Caco-2 (cell line): ENCODE results near the gene GAS7. TPM values are rescaled to one million over a fixed set of nuclear protein-coding genes. Genes with fewer than 3 reads are reported as not detected.

ENCODE experiments used
- BruUV-seq: library from RNA; stranded (reverse); fragments of 400-500 nt; replicated peaks from 2 replicates; lab custom pipeline; 2021; lab: Mats Ljungman, UMichigan
- CTCF ChIA-PET: fragments of 300-600 bp; sonication (Branson Sonifier 250); formaldehyde crosslinking; loops from one replicate; lab custom pipeline; 2022; ENCODE audit warnings: antibody characterized with exemption; lab: Charles Lee
- POLR2A ChIA-PET: fragments of 300-600 bp; sonication (Branson Sonifier 250); formaldehyde crosslinking; loops from one replicate; lab custom pipeline; 2022; ENCODE audit warnings: antibody characterized with exemption; lab: Charles Lee
- DNase-seq, 2 experiments: peaks; one replicate each; pipeline versions ENCODE4 v3.0.0 to v3.0.0-alpha.2; 2020 to 2022
- H3K27me3 ChIP-seq: replicated peaks from 2 replicates; pipeline ENCODE4 v1.6.0; 2011; ENCODE audit warnings: low read length; ENCODE audit not compliant: control insufficient read depth, insufficient read depth
- H3K36me3 ChIP-seq: 2 replicates; pipeline ENCODE4 v1.5.1; 2011; ENCODE audit warnings: low read length; ENCODE audit not compliant: control insufficient read depth, insufficient read depth
- H3K4me1 ChIP-seq: fragments of 250-450 bp; sonication (Bioruptor Pico); 2 replicates; pipeline ENCODE4 v1.5.1; 2020; ENCODE audit warnings: mild to moderate bottlenecking
- H3K4me3 ChIP-seq: 2 replicates; pipeline ENCODE4 v1.5.1; 2011; ENCODE audit warnings: low read depth, mild to moderate bottlenecking, control low read depth, low read length
- H3K9me3 ChIP-seq: fragments of 250-450 bp; sonication (Bioruptor Pico); 2 replicates; pipeline ENCODE4 v1.5.1; 2020; ENCODE audit warnings: mild to moderate bottlenecking, moderate library complexity
- H3K27ac Mint-ChIP-seq: one replicate; pipeline ENCODE4 v1.8.0; 2022; ENCODE audit warnings: mixed read lengths; ENCODE audit not compliant: unreplicated experiment
- H3K27me3 Mint-ChIP-seq: one replicate; pipeline ENCODE4 v1.8.0; 2022; ENCODE audit warnings: mixed read lengths; ENCODE audit not compliant: insufficient read depth, unreplicated experiment
- H3K36me3 Mint-ChIP-seq: one replicate; pipeline ENCODE4 v1.8.0; 2022; ENCODE audit warnings: mild to moderate bottlenecking, mixed read lengths; ENCODE audit not compliant: insufficient read depth, unreplicated experiment
- H3K4me1 Mint-ChIP-seq: one replicate; pipeline ENCODE4 v1.8.0; 2022; ENCODE audit warnings: low read depth, mixed read lengths; ENCODE audit not compliant: unreplicated experiment
- H3K4me3 Mint-ChIP-seq: one replicate; pipeline ENCODE4 v1.8.0; 2022; ENCODE audit warnings: mild to moderate bottlenecking, moderate library complexity, mixed read lengths; ENCODE audit not compliant: unreplicated experiment
- H3K9me3 Mint-ChIP-seq: one replicate; pipeline ENCODE4 v1.8.0; 2022; ENCODE audit warnings: mixed read lengths; ENCODE audit not compliant: unreplicated experiment
- intact Hi-C: fragments of 100-400 bp; cut with micrococcal nuclease; formaldehyde crosslinking; loops from one replicate; pipeline ENCODE4 v1.10.0; 2022; ENCODE audit not compliant: unreplicated experiment
- total RNA-seq: library from RNA; stranded (reverse); gene quantifications from 2 replicates; pipeline ENCODE4 v1.2.3, GENCODE V29; 2022
- TF ChIP-seq, protein P1 (sequence below), 2 experiments: fragments of 200-600 bp in 1 of 2; IDR thresholded peaks; 1 replicate in 1 of 2; 2 replicates in 1 of 2; pipeline versions ENCODE4 v1.5.1 to v1.8.0; 2011 to 2022; ENCODE audit warnings: antibody characterized with exemption in 1 of 2, control low read depth in 1 of 2, inconsistent platforms in 1 of 2, low read depth in 1 of 2, low read length in 1 of 2, mild to moderate bottlenecking in 1 of 2, moderate library complexity in 1 of 2; ENCODE audit not compliant: insufficient read depth in 1 of 2, severe bottlenecking in 1 of 2, unreplicated experiment in 1 of 2

Gene GAS7
- total RNA-seq, 1 experiment from 2014 or later, result 0.34 TPM

- no peaks in the 10 kb centered on the region for H3K27me3 Mint-ChIP-seq
- intact Hi-C loops, result no loop called here
- H3K27ac Mint-ChIP-seq, result no peak overlapping the region
- Histone ChIP-seq H3K4me1 (no peaks in the 10 kb centered on the region), H3K9me3 (no peaks in the 10 kb centered on the region), H3K27me3 (no peaks in the 10 kb centered on the region), H3K36me3 (no peaks in the 10 kb centered on the region), H3K4me3 (no peak overlapping the region)
- no TSS peak for BruUV-seq
- no peak for DNase-seq
- H3K9me3 Mint-ChIP-seq, result no peaks in the 10 kb centered on the region
- no peaks in the 10 kb centered on the region for H3K36me3 Mint-ChIP-seq
- H3K4me3 Mint-ChIP-seq, result no peak overlapping the region
- TF ChIP-seq, protein P1, sequence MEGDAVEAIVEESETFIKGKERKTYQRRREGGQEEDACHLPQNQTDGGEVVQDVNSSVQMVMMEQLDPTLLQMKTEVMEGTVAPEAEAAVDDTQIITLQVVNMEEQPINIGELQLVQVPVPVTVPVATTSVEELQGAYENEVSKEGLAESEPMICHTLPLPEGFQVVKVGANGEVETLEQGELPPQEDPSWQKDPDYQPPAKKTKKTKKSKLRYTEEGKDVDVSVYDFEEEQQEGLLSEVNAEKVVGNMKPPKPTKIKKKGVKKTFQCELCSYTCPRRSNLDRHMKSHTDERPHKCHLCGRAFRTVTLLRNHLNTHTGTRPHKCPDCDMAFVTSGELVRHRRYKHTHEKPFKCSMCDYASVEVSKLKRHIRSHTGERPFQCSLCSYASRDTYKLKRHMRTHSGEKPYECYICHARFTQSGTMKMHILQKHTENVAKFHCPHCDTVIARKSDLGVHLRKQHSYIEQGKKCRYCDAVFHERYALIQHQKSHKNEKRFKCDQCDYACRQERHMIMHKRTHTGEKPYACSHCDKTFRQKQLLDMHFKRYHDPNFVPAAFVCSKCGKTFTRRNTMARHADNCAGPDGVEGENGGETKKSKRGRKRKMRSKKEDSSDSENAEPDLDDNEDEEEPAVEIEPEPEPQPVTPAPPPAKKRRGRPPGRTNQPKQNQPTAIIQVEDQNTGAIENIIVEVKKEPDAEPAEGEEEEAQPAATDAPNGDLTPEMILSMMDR (IDR thresholded peaks at IDR 0.05; ENCODE audit: insufficient read depth in 1 of 2, low read depth in 1 of 2, low read length in 1 of 2, severe bottlenecking in 1 of 2, unreplicated experiment in 1 of 2), result no peak
- CTCF ChIA-PET, result no interaction called here
- POLR2A ChIA-PET, result no interaction called here
- H3K4me1 Mint-ChIP-seq, result no peaks in the 10 kb centered on the region
These were observed 167.3 kb downstream of the GAS7 start for GRCh38 chr17:10031127-10031526.

DNA sequence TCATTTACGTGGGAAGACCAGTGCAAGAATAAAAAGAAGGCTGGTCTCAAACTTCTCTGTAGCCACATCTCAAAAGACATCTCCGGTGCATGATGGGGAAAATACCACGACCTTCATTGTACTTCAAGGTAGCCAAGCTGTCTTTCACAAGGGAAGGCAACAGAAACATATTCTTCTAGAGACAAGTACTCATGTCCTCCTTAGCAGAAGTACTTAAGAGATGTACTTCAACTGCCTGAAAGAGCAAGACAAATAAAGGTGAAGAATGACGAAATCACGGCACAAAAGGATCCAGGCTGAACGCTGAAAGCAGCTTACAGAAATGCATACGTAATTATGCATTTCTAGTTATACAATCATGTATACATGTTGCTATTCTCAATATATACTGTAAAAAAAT, 169.3 kb downstream of the GAS7 start:
- no TSS peak for BruUV-seq
- no peaks in the 10 kb centered on the region for H3K27me3 Mint-ChIP-seq
- no peaks in the 10 kb centered on the region for H3K4me1 ChIP-seq
- CTCF ChIA-PET, result no interaction called here
- H3K9me3 Mint-ChIP-seq, result no peaks in the 10 kb centered on the region
- no peaks in the 10 kb centered on the region for H3K9me3 ChIP-seq
- peak in 1 of 2 experiments; percentile 0 for DNase-seq
- no peaks in the 10 kb centered on the region for H3K27me3 ChIP-seq
- H3K4me3 Mint-ChIP-seq, result peak overlapping the region; percentile 7
- no peaks in the 10 kb centered on the region for H3K4me1 Mint-ChIP-seq
- TF ChIP-seq, protein P1 (IDR thresholded peaks at IDR 0.05; ENCODE audit: insufficient read depth in 1 of 2, low read depth in 1 of 2, low read length in 1 of 2, severe bottlenecking in 1 of 2, unreplicated experiment in 1 of 2), result no peak
- intact Hi-C loops, result no loop called here
- POLR2A ChIA-PET, result no interaction called here
- H3K36me3 ChIP-seq, result no peaks in the 10 kb centered on the region
- H3K36me3 Mint-ChIP-seq, result no peaks in the 10 kb centered on the region
- H3K27ac Mint-ChIP-seq, result no peak overlapping the region
- no peak overlapping the region for H3K4me3 ChIP-seq

GRCh38 chr17:10025976-10026901, 172.2 kb downstream of the GAS7 start:
- no peaks in the 10 kb centered on the region for H3K36me3 Mint-ChIP-seq
- no peaks in the 10 kb centered on the region for H3K9me3 ChIP-seq
- H3K36me3 ChIP-seq, result no peaks in the 10 kb centered on the region
- no peaks in the 10 kb centered on the region for H3K27me3 Mint-ChIP-seq
- no peaks in the 10 kb centered on the region for H3K9me3 Mint-ChIP-seq
- H3K27me3 ChIP-seq, result no peaks in the 10 kb centered on the region
- no peak overlapping the region for H3K27ac Mint-ChIP-seq
- DNase-seq, result no peak
- no TSS peak for BruUV-seq
- ChIA-PET POLR2A (no interaction called here), CTCF (no interaction called here)
- H3K4me3 Mint-ChIP-seq, result no peak overlapping the region
- no peak overlapping the region for H3K4me3 ChIP-seq
- H3K4me1 Mint-ChIP-seq, result no peaks in the 10 kb centered on the region
- H3K4me1 ChIP-seq, result no peaks in the 10 kb centered on the region
- TF ChIP-seq, protein P1 (IDR thresholded peaks at IDR 0.05; ENCODE audit: insufficient read depth in 1 of 2, low read depth in 1 of 2, low read length in 1 of 2, severe bottlenecking in 1 of 2, unreplicated experiment in 1 of 2), result no peak
- intact Hi-C loops, result no loop called here
